PC-3 (cell line): ENCODE results near the gene DMD.

Experiments
- CTCF ChIP-seq: fragments of 300-600 bp; sonication (generic); conservative IDR thresholded peaks from 2 replicates; pipeline ENCODE4 v1.5.1; 2017; ENCODE audit warnings: antibody characterized with exemption, low read depth, mild to moderate bottlenecking, low read length
- EZH2 ChIP-seq: fragments of 300-600 bp; sonication (generic); IDR thresholded peaks from one replicate; pipeline ENCODE4 v1.6.1; 2017; ENCODE audit warnings: antibody characterized with exemption, mild to moderate bottlenecking, low read length; ENCODE audit not compliant: unreplicated experiment

GRCh38 chrX:33160273-33160672 lies 51.1 kb downstream of the DMD start:
- TF ChIP-seq CTCF (no peak), EZH2 (no peak)
